Endothelial cell of umbilical vein (primary cell): ENCODE data around the gene GRIN3B. TPM values are rescaled to one million over a fixed set of nuclear protein-coding genes. Genes with fewer than 3 reads are reported as not detected.

Source experiments
- BruUV-seq: library from RNA; stranded (reverse); fragments of 400-500 nt; replicated peaks from 2 replicates; lab custom pipeline; 2021; lab: Mats Ljungman, UMichigan
- CTCF ChIA-PET: fragments of 300-600, 350-600 bp; sonication (Branson Sonifier 250); formaldehyde crosslinking; loops from one replicate; lab custom pipeline; 2021; ENCODE audit warnings: antibody characterized with exemption, inconsistent platforms; lab: Charles Lee
- POLR2A ChIA-PET: fragments of 300-600, 350-600 bp; sonication (Branson Sonifier 250); formaldehyde crosslinking; loops from one replicate; lab custom pipeline; 2021; ENCODE audit warnings: antibody characterized with exemption, inconsistent platforms; lab: Charles Lee
- DNase-seq: peaks from one replicate; pipeline ENCODE4 v3.0.0-alpha.2; 2011; ENCODE audit warnings: low read depth, low spot score
- FAIRE-seq: peaks from 2 replicates; lab custom pipeline; 2011; peaks lifted over from hg19 to GRCh38; lab: Jason Lieb, UNC
- H2AFZ ChIP-seq: 2 replicates; pipeline ENCODE4 v1.6.0; 2012; ENCODE audit warnings: low read depth, low read length, control low read depth, inconsistent platforms
- H3K27ac ChIP-seq: 2 replicates; pipeline ENCODE4 v1.5.1; 2011; ENCODE audit warnings: low read depth, mild to moderate bottlenecking, control low read depth, low read length, moderate library complexity; ENCODE audit not compliant: insufficient read depth
- H3K27me3 ChIP-seq, 2 experiments: 2 replicates each; pipeline versions ENCODE4 v1.6.0 to v1.6.1; 2011; ENCODE audit warnings: low read length in 2 of 2, mixed read lengths in 1 of 2; ENCODE audit not compliant: control insufficient read depth in 2 of 2, insufficient read depth in 2 of 2
- H3K36me3 ChIP-seq, 2 experiments: 2 replicates in 1 of 2; 3 replicates in 1 of 2; pipeline ENCODE4 v1.5.1; 2011; ENCODE audit warnings: low read length in 2 of 2, mild to moderate bottlenecking in 1 of 2, moderate library complexity in 1 of 2; ENCODE audit not compliant: control insufficient read depth in 2 of 2, insufficient read depth in 2 of 2; ENCODE audit errors: extremely low read depth in 1 of 2
- H3K4me1 ChIP-seq: 3 replicates; pipeline ENCODE4 v1.5.1; 2011; ENCODE audit warnings: mild to moderate bottlenecking, low read length; ENCODE audit not compliant: control insufficient read depth, insufficient read depth; ENCODE audit errors: extremely low read depth
- H3K4me2 ChIP-seq: 2 replicates; pipeline ENCODE4 v1.6.1; 2011; ENCODE audit warnings: low read length, control low read depth, mixed read lengths; ENCODE audit not compliant: insufficient read depth
- H3K4me3 ChIP-seq, 3 experiments: fragments of 200-600 bp in 1 of 3; sonication (generic), shearing (Covaris generic) in 1 of 3; replicated peaks in 1 of 3; 2 replicates each; pipeline ENCODE4 v1.5.1; 2011 to 2016; ENCODE audit warnings: control low read depth in 3 of 3, low read length in 3 of 3, mild to moderate bottlenecking in 2 of 3, inconsistent platforms in 1 of 3, low read depth in 1 of 3, moderate library complexity in 1 of 3; ENCODE audit not compliant: insufficient read depth in 1 of 3
- H3K79me2 ChIP-seq: 2 replicates; pipeline ENCODE4 v1.6.0; 2012; ENCODE audit warnings: low read length, inconsistent platforms; ENCODE audit not compliant: control insufficient read depth, insufficient read depth
- H3K9ac ChIP-seq: replicated peaks from 2 replicates; pipeline ENCODE3; 2011; ENCODE audit warnings: low read length, control low read depth; ENCODE audit not compliant: insufficient read depth; ENCODE audit errors: extremely low read depth
- H3K9me1 ChIP-seq: replicated peaks from 3 replicates; pipeline ENCODE4 v1.6.0; 2011; ENCODE audit warnings: mild to moderate bottlenecking, low read length; ENCODE audit not compliant: control insufficient read depth, insufficient read depth; ENCODE audit errors: extremely low read depth
- H3K9me3 ChIP-seq: replicated peaks from 2 replicates; pipeline ENCODE4 v1.5.1; 2012; ENCODE audit warnings: low read length, inconsistent platforms; ENCODE audit not compliant: control insufficient read depth, insufficient read depth
- H4K20me1 ChIP-seq: replicated peaks from 2 replicates; pipeline ENCODE3; 2011; ENCODE audit warnings: mild to moderate bottlenecking, low read length; ENCODE audit not compliant: control insufficient read depth, insufficient read depth; ENCODE audit errors: extremely low read depth
- EZH2 ChIP-seq: IDR thresholded peaks from 2 replicates; pipeline ENCODE4 v1.6.1; 2012; ENCODE audit warnings: borderline replicate concordance, low read depth, mild to moderate bottlenecking, moderate library complexity, low read length, inconsistent platforms; ENCODE audit not compliant: severe bottlenecking
- GATA2 ChIP-seq: IDR thresholded peaks from 2 replicates; pipeline ENCODE4 v1.7.0; 2011; ENCODE audit warnings: low read depth, mild to moderate bottlenecking, moderate library complexity, mixed read lengths, low read length; ENCODE audit not compliant: insufficient read length, insufficient read depth
- JUN ChIP-seq: IDR thresholded peaks from 2 replicates; pipeline ENCODE4 v1.6.1; 2011; ENCODE audit warnings: borderline replicate concordance, low read depth; ENCODE audit not compliant: insufficient read length, insufficient read depth
- MYC ChIP-seq: IDR thresholded peaks from one replicate; pipeline ENCODE4 v1.6.1; 2011; ENCODE audit warnings: mild to moderate bottlenecking, low read depth, low read length
- POLR2A ChIP-seq: IDR thresholded peaks from 2 replicates; pipeline ENCODE4 v1.6.1; 2012; ENCODE audit warnings: low read depth, mild to moderate bottlenecking, control low read depth, low read length
- POLR2AphosphoS5 ChIP-seq: IDR thresholded peaks from 2 replicates; pipeline ENCODE4 v1.6.1; 2012; ENCODE audit warnings: low read depth, mild to moderate bottlenecking, control low read depth, low read length, moderate library complexity; ENCODE audit not compliant: insufficient read depth
- dilution Hi-C: fragments of 300-500 bp; cut with MboI; formaldehyde crosslinking; loops from one replicate; pipeline ENCODE4 v1.15.0; 2019; ENCODE audit warnings: low sequenced_read_pairs; ENCODE audit not compliant: extremely low pct_ligation_motif_present
- intact Hi-C: fragments of 100-400 bp; cut with micrococcal nuclease; formaldehyde crosslinking; loops from one replicate; pipeline ENCODE4 v1.10.0; 2022
- polyA plus RNA-seq, 4 experiments: library from polyadenylated mRNA; depleted of rRNA in 3 of 4; stranded (reverse) in 3 of 4; unstranded in 1 of 4; fragments of >200 nt; gene quantifications; 2 replicates each; pipeline versions ENCODE4 v1.2.1 to v1.2.3, GENCODE V29; 2011 to 2012; ENCODE audit warnings: missing spikeins in 1 of 4
- total RNA-seq: library from RNA; stranded (reverse); gene quantifications from 2 replicates; pipeline ENCODE4 v1.2.3, GENCODE V29; 2021
- TF ChIP-seq, protein P1 (sequence below), 2 donors: IDR thresholded peaks; 1 replicate in 1 of 2; 2 replicates in 1 of 2; pipeline ENCODE4 v1.5.1; 2011; ENCODE audit warnings: low read length in 2 of 2, mild to moderate bottlenecking in 2 of 2, moderate library complexity in 2 of 2, control low read depth in 1 of 2, inconsistent platforms in 1 of 2, low read depth in 1 of 2; ENCODE audit not compliant: insufficient read depth in 1 of 2; ENCODE audit errors: extremely low read depth in 1 of 2

The GRIN3B gene
- total and polyA plus RNA-seq, 2 donors (not counting 3 experiments of a cell fraction or from before 2014, with no cell fraction given), result 0.43 to 0.82 TPM

DNA sequence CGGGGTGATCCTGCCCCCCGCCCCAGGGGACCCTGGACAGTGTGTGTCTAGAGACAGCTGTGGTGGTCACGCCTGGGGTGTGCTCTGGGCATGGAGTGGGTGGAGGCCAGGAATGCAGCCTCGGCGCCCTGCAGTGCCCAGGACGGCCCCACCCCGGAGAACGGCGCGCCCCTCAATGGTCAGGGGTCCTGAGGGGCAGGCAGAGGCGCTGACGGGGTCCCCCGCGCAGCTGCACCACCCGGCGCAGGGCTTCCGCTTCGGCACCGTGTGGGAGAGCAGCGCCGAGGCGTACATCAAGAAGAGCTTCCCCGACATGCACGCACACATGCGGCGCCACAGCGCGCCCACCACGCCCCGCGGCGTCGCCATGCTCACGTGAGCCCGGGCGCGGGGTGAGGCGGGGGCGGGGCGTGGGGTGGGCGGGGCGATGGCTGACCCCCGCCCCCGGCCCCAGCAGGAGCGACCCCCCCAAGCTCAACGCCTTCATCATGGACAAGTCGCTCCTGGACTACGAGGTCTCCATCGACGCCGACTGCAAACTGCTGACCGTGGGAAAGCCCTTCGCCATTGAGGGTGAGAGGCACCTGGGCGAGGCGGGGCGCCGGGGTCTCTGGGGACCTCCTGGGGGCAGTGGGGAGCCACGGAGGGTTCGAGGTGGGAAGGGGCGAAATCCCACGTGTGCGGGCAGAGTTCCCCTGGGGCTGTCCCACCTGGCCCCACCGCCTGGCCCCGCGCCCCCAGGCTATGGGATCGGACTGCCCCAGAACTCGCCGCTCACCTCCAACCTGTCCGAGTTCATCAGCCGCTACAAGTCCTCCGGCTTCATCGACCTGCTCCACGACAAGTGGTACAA, 7.4 kb downstream of the GRIN3B start:
- no peak for FAIRE-seq
- Histone ChIP-seq H3K4me1 (no peaks in the 10 kb centered on the region), H3K4me2 (no peak overlapping the region), H3K36me3 (peaks cover 5 to 9% of the 10 kb centered on the region in 2 experiments), H3K4me3 (no peak overlapping the region), H3K9ac (no peak overlapping the region), H3K27ac (no peak overlapping the region), H3K9me1 (no peaks in the 10 kb centered on the region), H2AFZ (no peak overlapping the region), H3K79me2 (no peaks in the 10 kb centered on the region), H3K9me3 (no peaks in the 10 kb centered on the region), H4K20me1 (no peaks in the 10 kb centered on the region), H3K27me3 (no peaks in the 10 kb centered on the region)
- intact Hi-C loops, result no loop called here
- no peak for DNase-seq
- no TSS peak for BruUV-seq
- TF ChIP-seq POLR2A (no peak), MYC (no peak), EZH2 (no peak), GATA2 (no peak), POLR2AphosphoS5 (no peak), JUN (no peak)
- TF ChIP-seq, protein P1, sequence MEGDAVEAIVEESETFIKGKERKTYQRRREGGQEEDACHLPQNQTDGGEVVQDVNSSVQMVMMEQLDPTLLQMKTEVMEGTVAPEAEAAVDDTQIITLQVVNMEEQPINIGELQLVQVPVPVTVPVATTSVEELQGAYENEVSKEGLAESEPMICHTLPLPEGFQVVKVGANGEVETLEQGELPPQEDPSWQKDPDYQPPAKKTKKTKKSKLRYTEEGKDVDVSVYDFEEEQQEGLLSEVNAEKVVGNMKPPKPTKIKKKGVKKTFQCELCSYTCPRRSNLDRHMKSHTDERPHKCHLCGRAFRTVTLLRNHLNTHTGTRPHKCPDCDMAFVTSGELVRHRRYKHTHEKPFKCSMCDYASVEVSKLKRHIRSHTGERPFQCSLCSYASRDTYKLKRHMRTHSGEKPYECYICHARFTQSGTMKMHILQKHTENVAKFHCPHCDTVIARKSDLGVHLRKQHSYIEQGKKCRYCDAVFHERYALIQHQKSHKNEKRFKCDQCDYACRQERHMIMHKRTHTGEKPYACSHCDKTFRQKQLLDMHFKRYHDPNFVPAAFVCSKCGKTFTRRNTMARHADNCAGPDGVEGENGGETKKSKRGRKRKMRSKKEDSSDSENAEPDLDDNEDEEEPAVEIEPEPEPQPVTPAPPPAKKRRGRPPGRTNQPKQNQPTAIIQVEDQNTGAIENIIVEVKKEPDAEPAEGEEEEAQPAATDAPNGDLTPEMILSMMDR (IDR thresholded peaks at IDR 0.05; ENCODE audit: extremely low read depth in 1 of 2, insufficient read depth in 1 of 2, low read depth in 1 of 2, low read length in 2 of 2), result no peak
- ChIA-PET POLR2A (interaction anchor here (0.6 kb wide), 1 partner anchor 16 kb away, joined by 4 read pairs; no protein-coding TSS in a partner anchor), CTCF (no interaction called here)
- dilution Hi-C loops, result no loop called here
